ENCODE data around the gene TMEM252.

GRCh38 chr9:68584189-68585033, 43.7 kb upstream of the TMEM252 start:
- TF ChIP-seq CTCF (IDR thresholded peaks at IDR 0.05; ENCODE audit: insufficient read depth, low read depth, low read length) (peak; percentile 100), EZH2 (IDR thresholded peaks at IDR 0.05; ENCODE audit: insufficient read depth, low read length) (no peak)

All from astrocyte (in vitro differentiated cells and primary cell).